Suppressor macrophage treated with lipopolysaccharide for 1 hour (primary cell): ENCODE data around the gene RET.

ENCODE experiments used
- DNase-seq, 3 donors: peaks; one replicate each; pipeline ENCODE4 v3.0.0-alpha.2; 2020 to 2022

The RET gene

DNA sequence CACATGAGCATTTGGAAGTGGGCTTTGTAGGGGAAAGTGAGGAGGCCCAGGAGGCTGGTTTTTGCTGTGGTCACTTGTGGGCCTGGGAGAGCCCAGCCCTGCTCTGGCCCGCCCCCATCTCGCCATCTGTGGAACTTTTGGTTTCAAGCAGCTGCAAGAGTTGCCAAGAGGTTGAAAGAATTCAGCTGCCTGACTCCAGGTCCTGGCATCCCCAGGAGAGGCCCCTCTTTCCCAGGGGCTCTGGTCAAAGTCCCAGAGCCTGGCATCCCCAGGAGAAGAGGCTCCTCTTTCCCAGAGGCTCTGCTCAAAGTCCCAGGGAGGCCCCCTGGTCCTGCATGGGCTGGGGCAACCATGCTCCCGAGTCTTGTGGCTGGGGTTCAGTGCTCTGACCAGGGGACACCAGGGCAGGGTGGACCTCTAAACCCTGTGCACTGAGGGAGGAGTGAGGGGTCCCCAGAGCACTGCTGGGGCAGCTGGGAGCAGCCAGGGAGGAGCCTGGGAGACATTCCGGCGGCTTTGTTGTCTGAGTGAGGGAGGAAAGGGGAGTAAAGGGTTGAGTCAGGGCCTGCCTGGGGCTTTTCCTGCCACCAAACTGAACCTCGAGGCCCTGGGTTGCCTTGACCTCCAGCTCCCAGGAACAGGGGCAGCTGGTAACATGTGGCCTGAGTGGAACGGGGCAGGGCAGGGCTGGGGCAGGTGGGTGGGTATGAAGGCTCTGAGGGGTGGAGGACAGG is 33.6 kb downstream of the RET start:
- peak; percentile 70 to 72 (median 71) for DNase-seq

DNA sequence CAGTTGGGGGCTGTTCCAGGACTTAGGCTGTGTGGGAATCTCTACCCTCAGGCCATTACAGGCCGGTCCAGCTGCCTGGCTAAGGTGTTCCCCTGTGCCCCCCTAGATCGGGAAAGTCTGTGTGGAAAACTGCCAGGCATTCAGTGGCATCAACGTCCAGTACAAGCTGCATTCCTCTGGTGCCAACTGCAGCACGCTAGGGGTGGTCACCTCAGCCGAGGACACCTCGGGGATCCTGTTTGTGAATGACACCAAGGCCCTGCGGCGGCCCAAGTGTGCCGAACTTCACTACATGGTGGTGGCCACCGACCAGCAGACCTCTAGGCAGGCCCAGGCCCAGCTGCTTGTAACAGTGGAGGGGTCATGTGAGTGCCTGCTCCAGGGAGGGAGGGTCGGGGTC is 34.2 kb downstream of the RET start:
- no peak for DNase-seq

DNA sequence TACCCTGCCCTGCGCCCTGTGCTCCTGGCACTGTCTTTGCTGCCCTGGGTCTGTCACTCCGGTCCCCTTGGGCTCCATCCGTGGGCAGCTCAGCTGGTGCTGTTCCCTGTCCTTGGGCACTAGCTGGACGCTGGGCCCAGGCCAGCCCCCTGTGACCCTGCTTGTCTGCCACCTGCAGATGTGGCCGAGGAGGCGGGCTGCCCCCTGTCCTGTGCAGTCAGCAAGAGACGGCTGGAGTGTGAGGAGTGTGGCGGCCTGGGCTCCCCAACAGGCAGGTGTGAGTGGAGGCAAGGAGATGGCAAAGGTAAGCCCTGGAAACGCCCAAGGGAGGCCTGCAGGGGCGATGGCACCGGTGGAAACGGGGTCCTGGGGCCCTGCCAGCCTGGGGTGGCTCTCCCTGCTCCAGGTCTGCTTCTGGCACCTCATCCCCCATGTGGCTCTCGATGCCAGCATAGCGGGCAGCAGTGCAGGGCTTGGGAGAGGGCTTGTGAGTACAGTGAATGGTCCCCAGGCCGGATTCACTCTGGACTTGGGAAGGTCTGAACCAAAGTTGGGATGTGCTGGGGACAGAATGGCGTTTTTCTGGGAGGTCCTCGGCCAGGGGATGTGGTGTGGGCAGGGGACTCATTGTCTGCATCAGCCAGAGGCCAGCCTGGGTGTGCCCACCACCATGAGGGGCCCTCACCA is 35.2 kb downstream of the RET start:
- no peak for DNase-seq

DNA sequence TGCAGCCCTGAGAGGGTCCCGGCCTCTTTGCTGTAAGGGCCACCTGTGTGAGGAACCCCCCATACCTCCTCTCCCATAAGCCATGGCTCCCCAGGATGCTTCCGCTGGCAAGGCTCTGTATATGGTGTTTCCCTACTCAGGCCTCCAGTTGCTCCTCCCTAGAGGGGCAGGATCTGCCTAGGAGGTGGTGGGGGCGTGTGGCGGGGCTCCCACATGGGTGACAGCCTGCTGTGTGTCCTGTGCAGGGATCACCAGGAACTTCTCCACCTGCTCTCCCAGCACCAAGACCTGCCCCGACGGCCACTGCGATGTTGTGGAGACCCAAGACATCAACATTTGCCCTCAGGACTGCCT is 35.7 kb downstream of the RET start:
- DNase-seq: no peak

DNA sequence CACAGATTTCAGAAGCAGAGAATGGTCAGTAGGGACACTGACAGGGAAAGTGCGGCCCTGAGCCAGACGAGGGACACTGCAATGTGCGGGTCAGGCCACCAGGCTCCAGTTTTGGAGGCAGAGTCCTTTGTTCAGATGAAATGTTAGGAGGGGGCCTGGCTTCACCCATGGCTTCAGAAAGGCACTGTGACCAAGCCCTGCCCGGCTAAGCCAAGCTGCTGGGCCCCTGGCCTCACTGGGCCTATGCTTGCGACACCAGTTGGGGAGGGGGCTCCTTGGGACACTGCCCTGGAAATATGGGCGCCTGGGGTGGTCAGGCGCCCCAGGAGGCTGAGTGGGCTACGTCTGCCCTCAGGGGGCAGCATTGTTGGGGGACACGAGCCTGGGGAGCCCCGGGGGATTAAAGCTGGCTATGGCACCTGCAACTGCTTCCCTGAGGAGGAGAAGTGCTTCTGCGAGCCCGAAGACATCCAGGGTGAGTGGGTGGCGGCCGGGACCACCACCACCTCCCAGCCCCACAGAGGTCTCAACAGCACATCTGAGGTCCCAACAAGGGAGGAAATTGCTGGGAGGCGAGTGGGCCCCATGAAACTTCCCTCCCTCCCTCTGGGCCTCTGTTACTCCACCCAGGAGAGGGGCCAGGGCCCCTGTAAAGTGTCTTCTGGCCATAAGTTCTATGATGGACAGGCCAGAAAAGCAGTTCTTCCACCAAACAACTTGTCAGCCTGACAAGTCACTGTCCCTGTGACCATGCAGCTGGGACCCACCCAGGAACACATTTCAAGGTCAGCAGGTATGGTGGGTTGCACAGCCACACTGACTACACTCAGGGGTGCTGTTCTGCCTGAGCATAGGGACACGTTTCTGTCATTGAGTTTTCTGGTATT is 36.6 kb downstream of the RET start:
- no peak for DNase-seq

DNA sequence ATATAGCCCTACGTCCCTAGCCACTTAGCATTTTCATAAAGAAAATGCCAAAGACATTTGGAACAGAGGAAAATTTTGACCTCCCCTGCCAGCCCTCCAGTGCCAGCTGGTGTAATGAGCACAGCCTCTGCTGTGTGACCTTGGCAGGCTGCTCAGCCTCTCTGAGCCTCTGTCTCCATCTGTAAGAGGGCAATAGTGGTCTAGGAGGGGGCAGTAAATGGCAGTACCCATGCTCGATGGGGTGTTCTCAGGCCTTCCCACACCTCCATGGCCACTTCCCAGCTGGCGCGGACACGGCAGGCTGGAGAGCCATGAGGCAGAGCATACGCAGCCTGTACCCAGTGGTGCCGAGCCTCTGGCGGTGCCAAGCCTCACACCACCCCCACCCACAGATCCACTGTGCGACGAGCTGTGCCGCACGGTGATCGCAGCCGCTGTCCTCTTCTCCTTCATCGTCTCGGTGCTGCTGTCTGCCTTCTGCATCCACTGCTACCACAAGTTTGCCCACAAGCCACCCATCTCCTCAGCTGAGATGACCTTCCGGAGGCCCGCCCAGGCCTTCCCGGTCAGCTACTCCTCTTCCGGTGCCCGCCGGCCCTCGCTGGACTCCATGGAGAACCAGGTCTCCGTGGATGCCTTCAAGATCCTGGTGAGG is 37.3 kb downstream of the RET start:
- no peak for DNase-seq

DNA sequence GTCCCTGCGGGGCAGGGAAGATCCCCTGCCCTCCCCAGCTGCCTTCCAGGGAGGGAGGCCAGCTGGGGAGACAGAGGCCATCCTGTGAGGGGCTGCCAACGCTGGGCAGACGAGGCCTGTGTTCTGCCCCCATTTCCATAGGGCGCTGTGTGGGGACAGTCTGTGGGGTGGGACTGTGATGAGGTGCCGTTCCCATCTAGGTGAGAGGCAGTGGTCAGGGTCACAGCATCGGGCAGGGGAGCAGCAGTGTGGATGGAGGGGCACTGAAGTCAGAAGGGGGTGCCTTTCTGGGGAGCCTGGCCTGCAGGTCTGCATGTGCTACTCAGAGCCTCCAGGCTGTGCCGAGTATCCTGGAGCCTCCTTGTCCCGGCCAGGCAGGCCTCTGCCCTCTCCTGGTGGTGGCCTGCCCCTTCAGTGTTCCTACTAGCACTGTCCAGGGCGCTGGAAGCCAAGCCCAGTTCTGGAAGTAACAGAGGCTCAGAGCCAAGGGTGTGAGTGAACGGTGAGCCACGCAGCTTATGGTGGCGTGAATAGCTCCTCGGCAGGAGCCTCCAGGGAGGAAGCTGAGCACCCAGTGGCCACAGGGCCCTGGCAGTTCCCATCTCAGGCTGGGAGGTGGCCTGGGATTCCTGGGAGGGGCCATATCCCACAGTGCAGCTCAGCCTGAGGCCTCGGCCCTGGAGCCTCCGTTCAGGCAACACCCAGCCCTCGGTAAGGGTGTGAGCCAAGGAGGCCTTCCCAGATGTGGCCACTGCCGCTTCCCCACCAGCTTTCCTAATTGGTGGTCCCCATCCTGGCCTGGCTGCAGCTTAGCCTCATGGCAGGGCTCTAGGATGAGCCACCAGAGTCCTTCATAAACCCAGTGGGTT is 38.1 kb downstream of the RET start:
- peak in 1 of 3 donors; percentile 31 for DNase-seq

DNA sequence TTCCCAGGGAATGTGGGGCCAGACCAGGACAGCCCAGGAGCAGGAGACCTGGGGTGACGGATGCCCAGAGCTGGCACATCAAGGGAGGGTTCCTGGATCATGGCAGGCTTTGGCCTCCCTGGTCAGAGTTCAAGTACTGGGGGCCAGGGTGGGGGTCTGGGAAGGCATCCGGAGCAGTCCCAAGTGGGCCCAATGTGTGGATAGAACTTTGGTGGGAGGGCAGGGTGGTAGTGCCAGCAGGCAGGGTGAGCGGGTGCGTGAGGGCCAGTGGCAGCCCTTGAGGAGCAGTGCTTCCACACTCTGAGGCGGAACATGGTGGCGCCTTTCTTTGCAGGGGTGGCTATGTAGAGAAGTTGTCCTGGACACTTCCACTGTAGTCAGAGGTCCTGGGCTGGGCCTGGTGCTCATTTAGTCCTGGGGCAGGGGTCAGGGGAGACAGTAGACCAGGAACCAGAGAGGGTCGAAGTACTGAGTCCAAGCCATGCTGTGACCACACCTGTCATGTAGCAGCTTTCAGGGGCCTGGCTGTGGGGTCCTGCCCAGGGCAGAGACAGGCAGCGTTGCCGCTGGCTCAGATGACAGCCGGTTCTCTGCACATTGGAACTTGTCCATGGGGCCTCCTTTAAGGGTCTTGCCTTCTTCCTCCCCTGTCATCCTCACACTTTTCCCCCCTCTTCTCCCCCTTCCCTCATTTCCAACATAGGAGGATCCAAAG is 39.2 kb downstream of the RET start:
- no peak for DNase-seq

DNA sequence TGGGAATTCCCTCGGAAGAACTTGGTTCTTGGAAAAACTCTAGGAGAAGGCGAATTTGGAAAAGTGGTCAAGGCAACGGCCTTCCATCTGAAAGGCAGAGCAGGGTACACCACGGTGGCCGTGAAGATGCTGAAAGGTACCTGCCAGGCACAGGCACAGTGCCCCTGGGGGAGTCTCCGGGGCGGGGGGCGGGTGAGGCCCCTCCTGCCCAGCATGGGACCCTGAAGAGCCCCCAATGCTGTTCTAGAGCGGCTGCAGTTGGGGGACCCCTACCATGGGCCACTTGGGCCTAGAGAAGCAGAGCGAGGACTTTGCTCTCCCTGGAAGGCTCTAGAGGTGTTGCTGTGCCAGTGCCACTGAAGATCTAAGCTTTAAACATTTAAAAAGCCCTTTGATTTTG is 39.7 kb downstream of the RET start:
- no peak for DNase-seq

DNA sequence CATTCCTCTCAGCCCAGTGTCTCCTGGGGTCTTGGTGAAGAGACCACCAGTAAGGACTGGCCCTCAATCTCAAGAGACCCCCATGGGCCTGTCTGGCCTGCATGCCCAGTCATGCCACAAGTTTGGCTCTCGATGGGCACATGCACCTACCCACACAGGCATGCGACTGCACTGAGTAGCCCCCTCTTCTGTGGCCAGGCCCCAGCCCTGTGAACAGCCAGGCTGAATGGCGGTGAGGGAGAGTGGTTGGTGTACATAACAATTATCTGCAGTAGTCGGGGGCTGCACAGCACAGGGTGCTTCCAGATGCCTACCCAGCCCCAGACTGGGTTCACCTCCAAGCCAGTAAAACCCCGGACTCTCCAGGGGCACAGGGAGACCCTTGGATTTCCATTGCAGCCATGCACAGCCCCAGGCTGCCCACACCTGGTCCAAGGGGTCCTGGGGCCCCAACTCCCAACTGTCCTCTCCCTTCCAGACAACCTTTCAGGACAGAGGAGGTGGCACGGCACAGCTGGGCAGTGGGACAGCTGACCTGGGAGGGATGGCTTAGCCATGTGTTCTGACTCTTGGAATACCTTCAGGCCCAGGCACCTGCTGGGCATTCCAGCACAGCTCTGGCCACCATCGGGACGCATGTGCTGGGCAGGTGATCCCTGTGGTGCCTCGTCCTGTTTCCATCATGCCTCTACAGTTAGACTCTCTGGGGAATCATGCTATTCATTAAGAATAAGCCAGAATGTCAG is 40.3 kb downstream of the RET start:
- DNase-seq: no peak

DNA sequence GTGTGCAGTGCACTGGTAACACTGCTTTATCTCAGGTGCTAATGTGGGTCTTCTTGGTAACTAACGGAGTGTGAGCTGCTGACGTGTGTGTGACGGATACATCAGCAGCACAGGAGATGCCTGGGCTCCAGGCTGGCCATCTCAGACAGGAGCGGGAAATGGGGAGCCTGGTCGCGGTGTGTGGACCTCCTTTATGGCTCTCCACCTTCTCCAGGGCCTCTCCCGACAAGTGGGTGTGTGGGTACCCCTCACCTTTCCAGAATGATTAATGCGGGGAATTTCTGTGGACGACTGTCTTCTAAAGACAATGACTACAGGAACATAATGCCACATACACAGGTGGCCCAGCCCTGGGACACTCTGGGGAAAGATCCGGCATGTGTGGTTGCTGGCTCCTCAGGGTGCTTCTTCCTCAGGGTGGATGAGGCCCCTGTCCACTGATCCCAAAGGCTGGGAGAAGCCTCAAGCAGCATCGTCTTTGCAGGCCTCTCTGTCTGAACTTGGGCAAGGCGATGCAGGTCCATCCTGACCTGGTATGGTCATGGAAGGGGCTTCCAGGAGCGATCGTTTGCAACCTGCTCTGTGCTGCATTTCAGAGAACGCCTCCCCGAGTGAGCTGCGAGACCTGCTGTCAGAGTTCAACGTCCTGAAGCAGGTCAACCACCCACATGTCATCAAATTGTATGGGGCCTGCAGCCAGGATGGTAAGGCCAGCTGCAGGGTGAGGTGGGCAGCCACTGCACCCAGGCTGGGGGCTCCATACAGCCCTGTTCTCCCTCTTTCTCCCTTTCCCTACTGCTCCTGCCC is 41.1 kb downstream of the RET start:
- no peak for DNase-seq

DNA sequence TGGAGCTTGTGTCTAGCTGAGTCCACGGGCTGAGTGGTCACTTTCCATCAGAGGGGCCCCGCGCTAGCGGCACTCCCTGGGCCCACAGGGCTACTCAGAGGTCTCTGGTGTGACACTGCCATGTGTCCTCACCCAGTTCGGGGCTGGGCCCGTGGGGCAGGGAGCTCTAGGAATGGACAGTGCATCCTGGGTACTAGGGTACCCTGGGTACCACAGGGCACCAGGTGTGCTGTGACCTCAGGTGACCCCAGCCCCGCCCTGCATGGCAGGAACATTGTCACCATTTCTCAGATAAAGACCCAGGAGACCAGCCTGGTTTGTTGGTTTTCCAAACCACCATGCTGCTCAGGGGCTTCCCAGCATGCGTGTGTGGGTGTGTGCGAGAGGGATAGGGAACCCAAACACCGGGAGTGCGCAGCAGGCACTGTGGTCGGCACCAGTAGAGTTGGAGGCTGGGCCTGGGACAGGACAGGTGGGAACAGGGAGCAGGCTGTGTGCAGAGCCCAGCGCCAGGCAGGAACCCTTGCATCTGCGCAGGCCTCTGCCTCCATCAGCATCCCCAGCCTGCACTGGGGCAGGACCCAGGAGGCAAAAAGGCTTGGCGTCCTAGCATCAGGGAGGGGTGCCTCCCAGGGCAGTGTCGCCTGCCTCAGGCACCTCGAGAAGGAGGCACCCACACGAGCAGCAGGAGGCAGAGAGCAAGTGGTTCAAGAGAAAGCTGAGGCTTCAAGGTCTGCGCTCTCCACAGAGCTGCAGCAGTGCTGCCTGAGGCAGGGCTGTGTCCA is 42.0 kb downstream of the RET start:
- no peak for DNase-seq

DNA sequence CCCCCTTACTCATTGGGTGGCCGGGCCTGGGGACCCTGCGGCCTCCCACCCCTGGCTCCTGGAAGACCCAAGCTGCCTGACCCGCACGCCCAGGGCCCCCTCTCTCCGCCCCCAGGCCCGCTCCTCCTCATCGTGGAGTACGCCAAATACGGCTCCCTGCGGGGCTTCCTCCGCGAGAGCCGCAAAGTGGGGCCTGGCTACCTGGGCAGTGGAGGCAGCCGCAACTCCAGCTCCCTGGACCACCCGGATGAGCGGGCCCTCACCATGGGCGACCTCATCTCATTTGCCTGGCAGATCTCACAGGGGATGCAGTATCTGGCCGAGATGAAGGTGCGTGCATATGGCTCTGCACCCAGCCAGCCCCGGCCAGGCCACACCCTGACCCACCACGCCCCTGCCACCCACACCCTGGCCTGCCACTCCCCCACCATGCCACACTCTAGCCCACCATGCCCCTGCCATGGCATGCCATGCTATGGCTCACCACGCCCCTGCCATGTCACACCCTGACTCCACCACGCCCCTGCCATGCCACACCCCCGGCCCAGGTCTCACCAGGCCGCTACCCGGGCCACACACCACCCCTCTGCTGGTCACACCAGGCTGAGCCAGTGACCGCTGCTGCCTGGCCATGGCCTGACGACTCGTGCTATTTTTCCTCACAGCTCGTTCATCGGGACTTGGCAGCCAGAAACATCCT is 42.7 kb downstream of the RET start:
- DNase-seq: no peak

DNA sequence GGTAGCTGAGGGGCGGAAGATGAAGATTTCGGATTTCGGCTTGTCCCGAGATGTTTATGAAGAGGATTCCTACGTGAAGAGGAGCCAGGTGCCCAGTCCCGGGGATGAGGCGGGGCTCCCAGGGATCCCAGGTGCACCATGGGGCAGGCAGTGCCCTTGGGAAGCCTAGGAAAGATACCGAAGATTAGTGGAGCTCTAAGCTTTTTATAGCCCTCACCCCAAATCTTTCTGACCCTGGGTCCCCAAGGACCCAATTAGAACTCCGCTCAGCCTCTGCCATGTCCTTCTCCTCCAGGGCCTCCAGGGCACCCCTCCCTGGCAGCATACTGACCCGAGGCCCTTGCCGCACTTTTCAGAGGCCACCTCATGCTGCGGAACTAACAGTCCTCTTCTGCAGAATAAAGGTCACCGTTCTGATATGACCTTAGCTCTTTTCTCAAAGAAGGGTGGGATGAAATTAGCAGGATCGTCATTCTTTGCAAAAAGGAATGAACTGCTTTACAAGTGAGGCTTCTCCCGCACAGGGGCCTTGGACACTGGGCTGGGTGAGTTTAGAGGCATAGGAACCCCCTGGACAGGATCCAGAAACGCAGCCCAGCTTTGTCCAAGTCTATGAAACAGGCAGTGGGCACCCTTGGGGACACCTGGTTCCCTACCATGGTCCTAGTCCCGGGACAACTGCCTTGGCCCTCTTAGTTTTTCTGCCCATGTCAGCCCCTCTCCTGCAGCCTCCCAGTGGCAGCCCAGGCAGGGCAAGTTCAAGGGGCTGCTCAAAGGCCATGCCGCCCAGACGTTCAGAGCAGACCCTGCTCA is 43.5 kb downstream of the RET start:
- peak in 2 of 3 donors; percentile 53 to 56 for DNase-seq

DNA sequence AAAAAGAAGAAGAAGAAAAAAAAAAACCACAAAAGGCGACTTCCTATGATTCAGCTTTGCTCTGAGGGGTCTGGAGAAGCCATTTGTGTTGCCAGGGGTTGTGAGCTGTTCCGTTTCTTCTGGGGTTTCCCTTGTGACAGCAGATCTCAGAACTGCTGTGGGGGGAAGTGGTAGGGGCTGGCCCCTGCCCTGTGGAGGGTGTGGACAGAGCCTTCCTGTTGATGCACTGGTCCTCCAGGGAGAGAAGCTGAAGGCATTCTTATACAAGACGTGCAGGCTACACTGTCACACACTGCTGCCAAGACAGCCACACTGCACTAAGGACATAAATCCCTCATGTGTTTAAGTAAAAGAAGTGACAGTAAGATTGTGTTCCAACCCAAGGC is 44.1 kb downstream of the RET start:
- peak; percentile 93 to 97 (median 93) for DNase-seq

DNA sequence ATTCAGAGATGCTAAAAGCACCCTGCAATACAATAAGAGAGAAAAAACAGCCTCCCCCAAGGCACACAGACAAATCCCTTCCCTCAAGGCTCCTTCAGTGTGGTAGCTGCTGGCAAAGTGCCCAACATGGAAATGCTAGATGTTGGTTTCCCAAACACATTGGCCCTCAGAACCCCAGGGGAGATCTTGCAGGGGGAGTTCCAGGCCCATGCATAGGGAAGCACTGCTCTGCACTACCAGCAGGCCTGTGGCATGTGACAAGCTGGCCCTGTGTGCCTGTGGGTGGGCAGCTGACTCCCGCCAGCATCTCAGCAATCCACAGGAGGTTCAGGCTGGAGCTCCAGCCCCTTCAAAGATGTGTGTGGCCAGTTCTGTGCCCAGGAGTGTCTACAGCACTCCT is 44.6 kb downstream of the RET start:
- peak; percentile 81 to 93 (median 90) for DNase-seq

DNA sequence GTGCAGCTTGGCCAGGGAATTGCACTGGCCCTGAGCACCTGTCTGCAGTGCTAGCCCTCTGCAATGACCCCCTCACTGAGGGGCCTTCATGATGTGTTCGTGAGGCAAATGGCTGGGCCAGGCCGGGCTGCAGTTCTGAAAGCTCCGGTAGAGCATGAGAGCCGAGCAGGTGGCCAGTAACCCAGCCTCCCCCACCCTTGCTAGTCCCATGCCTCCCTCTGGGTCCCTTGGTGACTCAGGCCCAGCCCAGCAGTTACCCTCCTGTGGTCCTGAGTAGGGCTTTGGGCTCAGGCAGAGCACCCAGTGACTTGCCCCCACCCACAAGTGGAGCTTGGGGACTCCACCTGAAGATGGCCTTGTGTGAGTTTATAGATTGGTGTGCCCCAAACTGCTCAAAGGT is 45.2 kb downstream of the RET start:
- DNase-seq: no peak

DNA sequence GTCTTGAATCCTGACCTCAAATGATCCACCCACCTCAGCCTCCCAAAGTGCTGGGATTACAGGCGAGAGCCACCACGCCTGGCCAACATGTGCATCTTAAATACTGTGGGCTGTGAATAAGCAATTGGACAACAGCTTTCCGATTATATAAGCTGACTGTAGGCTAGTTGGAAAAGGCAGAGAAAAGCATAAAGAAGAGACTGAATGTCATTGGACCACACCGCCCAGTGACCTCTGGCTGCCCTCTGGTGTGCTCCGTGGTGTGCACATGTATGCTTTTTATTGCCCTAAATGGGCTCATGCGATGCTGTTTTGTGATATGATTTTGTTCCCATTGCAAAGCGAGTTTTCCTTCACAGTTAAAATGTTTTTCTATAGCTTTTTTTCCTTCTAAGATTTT is 46.0 kb downstream of the RET start:
- DNase-seq: no peak
